ENCODE data around the gene SEZ6L2.

DNA sequence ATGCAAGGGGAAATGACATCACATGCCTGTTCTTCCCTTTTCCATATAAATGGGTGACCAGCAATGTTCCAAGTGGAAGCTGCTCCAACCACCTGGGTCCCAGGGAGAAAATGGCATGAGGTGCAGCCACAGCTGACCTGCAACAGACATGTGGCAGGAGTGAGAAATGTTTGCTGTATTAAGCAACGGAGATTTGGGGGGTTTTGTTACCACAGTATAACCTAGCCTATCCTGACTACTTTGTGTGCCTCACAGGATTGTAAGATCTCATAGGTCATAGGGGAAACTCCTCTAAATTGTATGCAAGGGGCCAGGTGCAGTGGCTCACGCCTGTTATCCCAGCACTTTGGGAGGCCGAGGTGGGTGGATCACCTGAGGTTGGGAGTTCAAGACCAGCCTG, 48.4 kb downstream of the SEZ6L2 start:
- TF ChIP-seq YY1 (IDR thresholded peaks at IDR 0.05; ENCODE audit: borderline replicate concordance in 1 of 3, control insufficient read depth in 1 of 3, extremely low read depth in 1 of 3, insufficient read depth in 3 of 3, insufficient read length in 1 of 3, insufficient replicate concordance in 2 of 3, low read depth in 1 of 3, low read length in 2 of 3) = no peak
- TF ChIP-seq HNRNPK (IDR thresholded peaks at IDR 0.05; ENCODE audit: low read depth, low read length, poor library complexity, severe bottlenecking) = no peak
- no peak for TF ChIP-seq RFX1 (IDR thresholded peaks at IDR 0.05)
- TF ChIP-seq, protein P1, sequence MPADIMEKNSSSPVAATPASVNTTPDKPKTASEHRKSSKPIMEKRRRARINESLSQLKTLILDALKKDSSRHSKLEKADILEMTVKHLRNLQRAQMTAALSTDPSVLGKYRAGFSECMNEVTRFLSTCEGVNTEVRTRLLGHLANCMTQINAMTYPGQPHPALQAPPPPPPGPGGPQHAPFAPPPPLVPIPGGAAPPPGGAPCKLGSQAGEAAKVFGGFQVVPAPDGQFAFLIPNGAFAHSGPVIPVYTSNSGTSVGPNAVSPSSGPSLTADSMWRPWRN (IDR thresholded peaks at IDR 0.05; ENCODE audit: low read depth) = no peak
- TF ChIP-seq ZBTB7A (IDR thresholded peaks at IDR 0.05; ENCODE audit: borderline replicate concordance, control insufficient read depth, low read depth, low read length) = no peak
- TF ChIP-seq, protein P2, sequence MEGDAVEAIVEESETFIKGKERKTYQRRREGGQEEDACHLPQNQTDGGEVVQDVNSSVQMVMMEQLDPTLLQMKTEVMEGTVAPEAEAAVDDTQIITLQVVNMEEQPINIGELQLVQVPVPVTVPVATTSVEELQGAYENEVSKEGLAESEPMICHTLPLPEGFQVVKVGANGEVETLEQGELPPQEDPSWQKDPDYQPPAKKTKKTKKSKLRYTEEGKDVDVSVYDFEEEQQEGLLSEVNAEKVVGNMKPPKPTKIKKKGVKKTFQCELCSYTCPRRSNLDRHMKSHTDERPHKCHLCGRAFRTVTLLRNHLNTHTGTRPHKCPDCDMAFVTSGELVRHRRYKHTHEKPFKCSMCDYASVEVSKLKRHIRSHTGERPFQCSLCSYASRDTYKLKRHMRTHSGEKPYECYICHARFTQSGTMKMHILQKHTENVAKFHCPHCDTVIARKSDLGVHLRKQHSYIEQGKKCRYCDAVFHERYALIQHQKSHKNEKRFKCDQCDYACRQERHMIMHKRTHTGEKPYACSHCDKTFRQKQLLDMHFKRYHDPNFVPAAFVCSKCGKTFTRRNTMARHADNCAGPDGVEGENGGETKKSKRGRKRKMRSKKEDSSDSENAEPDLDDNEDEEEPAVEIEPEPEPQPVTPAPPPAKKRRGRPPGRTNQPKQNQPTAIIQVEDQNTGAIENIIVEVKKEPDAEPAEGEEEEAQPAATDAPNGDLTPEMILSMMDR (IDR thresholded peaks at IDR 0.05 in 2 of 3, conservative IDR thresholded peaks at IDR 0.05 in 1 of 3; ENCODE audit: insufficient read depth in 2 of 3, low read depth in 1 of 3, low read length in 3 of 3) = no peak
- TF ChIP-seq, protein P3, sequence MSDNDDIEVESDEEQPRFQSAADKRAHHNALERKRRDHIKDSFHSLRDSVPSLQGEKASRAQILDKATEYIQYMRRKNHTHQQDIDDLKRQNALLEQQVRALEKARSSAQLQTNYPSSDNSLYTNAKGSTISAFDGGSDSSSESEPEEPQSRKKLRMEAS (CRISPR knock-in tag; IDR thresholded peaks at IDR 0.05) = no peak
- no peak for TF ChIP-seq POLR2A (conservative IDR thresholded peaks at IDR 0.05)
- TF ChIP-seq, protein P4, sequence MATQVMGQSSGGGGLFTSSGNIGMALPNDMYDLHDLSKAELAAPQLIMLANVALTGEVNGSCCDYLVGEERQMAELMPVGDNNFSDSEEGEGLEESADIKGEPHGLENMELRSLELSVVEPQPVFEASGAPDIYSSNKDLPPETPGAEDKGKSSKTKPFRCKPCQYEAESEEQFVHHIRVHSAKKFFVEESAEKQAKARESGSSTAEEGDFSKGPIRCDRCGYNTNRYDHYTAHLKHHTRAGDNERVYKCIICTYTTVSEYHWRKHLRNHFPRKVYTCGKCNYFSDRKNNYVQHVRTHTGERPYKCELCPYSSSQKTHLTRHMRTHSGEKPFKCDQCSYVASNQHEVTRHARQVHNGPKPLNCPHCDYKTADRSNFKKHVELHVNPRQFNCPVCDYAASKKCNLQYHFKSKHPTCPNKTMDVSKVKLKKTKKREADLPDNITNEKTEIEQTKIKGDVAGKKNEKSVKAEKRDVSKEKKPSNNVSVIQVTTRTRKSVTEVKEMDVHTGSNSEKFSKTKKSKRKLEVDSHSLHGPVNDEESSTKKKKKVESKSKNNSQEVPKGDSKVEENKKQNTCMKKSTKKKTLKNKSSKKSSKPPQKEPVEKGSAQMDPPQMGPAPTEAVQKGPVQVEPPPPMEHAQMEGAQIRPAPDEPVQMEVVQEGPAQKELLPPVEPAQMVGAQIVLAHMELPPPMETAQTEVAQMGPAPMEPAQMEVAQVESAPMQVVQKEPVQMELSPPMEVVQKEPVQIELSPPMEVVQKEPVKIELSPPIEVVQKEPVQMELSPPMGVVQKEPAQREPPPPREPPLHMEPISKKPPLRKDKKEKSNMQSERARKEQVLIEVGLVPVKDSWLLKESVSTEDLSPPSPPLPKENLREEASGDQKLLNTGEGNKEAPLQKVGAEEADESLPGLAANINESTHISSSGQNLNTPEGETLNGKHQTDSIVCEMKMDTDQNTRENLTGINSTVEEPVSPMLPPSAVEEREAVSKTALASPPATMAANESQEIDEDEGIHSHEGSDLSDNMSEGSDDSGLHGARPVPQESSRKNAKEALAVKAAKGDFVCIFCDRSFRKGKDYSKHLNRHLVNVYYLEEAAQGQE (IDR thresholded peaks at IDR 0.05; ENCODE audit: borderline replicate concordance) = no peak
- TF ChIP-seq, protein P4 (CRISPR knock-in tag; IDR thresholded peaks at IDR 0.05; ENCODE audit: low read depth) = no peak
- no peak for TF ChIP-seq SP1 (CRISPR knock-in tag; IDR thresholded peaks at IDR 0.05)
- TF ChIP-seq ZNF12 (CRISPR knock-in tag; IDR thresholded peaks at IDR 0.05) = peak; percentile 93

Data from K562 (cell line).